ENCODE results near the gene LAYN. TPM values are rescaled to one million over a fixed set of nuclear protein-coding genes. Genes with fewer than 3 reads are reported as not detected.
A peak's percentile ranks its signal among the peaks of the same experiment; 100 is the strongest.

LAYN gene
- total RNA-seq, 1 experiment from 2014 or later, result 19.3 TPM

- DNase-seq (ENCODE audit: low read depth), result peak; percentile 13
Observed at GRCh38 chr11:111561791-111562325, 21.3 kb downstream of the LAYN start.

GRCh38 chr11:111562692-111563389 lies 22.3 kb downstream of the LAYN start:
- DNase-seq (ENCODE audit: low read depth), result no peak

- peak; percentile 48 for DNase-seq (ENCODE audit: low read depth)
Observed at GRCh38 chr11:111565114-111565720, 24.7 kb downstream of the LAYN start.

GRCh38 chr11:111566324-111566723 lies 25.8 kb downstream of the LAYN start:
- DNase-seq (ENCODE audit: low read depth), result no peak

GRCh38 chr11:111569476-111569875 lies 29.0 kb downstream of the LAYN start:
- DNase-seq (ENCODE audit: low read depth), result no peak

- no peak for DNase-seq (ENCODE audit: low read depth)
Observed at GRCh38 chr11:111570796-111571195, 30.3 kb downstream of the LAYN start.

GRCh38 chr11:111571829-111572501 lies 31.4 kb downstream of the LAYN start:
- DNase-seq (ENCODE audit: low read depth), result no peak

GRCh38 chr11:111572581-111572980 lies 32.1 kb downstream of the LAYN start:
- DNase-seq (ENCODE audit: low read depth), result no peak

GRCh38 chr11:111573821-111574249 lies 33.3 kb downstream of the LAYN start:
- DNase-seq (ENCODE audit: low read depth), result no peak

- no peak for DNase-seq (ENCODE audit: low read depth)
Observed at GRCh38 chr11:111574373-111575225, 34.1 kb downstream of the LAYN start.

- DNase-seq (ENCODE audit: low read depth), result no peak
Observed at GRCh38 chr11:111575740-111576139, 35.2 kb downstream of the LAYN start.

- DNase-seq (ENCODE audit: low read depth), result no peak
Observed at GRCh38 chr11:111577821-111578220, 37.3 kb downstream of the LAYN start.

GRCh38 chr11:111581341-111581740 lies 40.8 kb downstream of the LAYN start:
- no peak for DNase-seq (ENCODE audit: low read depth)

GRCh38 chr11:111582163-111582562 lies 41.6 kb downstream of the LAYN start:
- no peak for DNase-seq (ENCODE audit: low read depth)

- DNase-seq (ENCODE audit: low read depth), result no peak
Observed at GRCh38 chr11:111582881-111583280, 42.4 kb downstream of the LAYN start.

- DNase-seq (ENCODE audit: low read depth), result peak; percentile 63
Observed at GRCh38 chr11:111585371-111585770, 44.9 kb downstream of the LAYN start.

- DNase-seq (ENCODE audit: low read depth), result no peak
Observed at GRCh38 chr11:111586388-111586831, 45.9 kb downstream of the LAYN start.

- DNase-seq (ENCODE audit: low read depth), result no peak
Observed at GRCh38 chr11:111589114-111589513, 48.6 kb downstream of the LAYN start.

GRCh38 chr11:111589886-111590499 lies 49.5 kb downstream of the LAYN start:
- DNase-seq (ENCODE audit: low read depth), result no peak

GRCh38 chr11:111591187-111591960 lies 50.9 kb downstream of the LAYN start:
- DNase-seq (ENCODE audit: low read depth), result no peak
